Muscle of back (tissue), 11 donors: ENCODE data around the gene IPCEF1. TPM values are rescaled to one million over a fixed set of nuclear protein-coding genes. Genes with fewer than 3 reads are reported as not detected.

Source experiments
- DNase-seq, 3 donors: peaks; one replicate each; pipeline versions ENCODE4 v3.0.0 to v3.0.0-alpha.2; 2013
- polyA plus RNA-seq, 10 donors: library from polyadenylated mRNA; unstranded; fragments of 120-200 nt; gene quantifications; one replicate each; pipeline ENCODE4 v1.2.1, GENCODE V29; 2013; ENCODE audit not compliant: insufficient read length in 10 of 10

The IPCEF1 gene
- polyA plus RNA-seq, 10 donors, result 0.61 to 3.9 (median 1.1) TPM

- no peak for DNase-seq
Measured at GRCh38 chr6:154112181-154112809, 244.3 kb downstream of the IPCEF1 start.

DNA sequence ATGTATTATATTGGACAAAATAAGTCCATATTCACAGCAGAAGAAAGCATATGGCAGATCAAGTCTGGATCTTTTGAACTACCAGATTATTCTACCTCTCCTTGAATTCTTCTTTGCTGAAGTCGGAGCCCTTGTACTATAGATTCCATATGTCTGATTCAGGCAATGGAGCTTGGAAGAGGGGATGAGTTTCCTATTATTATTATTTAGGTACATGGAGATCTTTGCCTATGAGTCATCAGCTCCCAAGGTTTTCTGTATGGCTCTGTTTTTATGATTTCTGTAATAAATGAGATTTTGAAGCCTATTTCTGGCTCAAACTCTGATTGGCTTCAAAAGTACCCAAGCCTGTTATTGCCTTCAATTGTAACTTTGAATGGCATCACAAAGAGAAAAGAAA lies 245.6 kb downstream of the IPCEF1 start:
- no peak for DNase-seq

DNA sequence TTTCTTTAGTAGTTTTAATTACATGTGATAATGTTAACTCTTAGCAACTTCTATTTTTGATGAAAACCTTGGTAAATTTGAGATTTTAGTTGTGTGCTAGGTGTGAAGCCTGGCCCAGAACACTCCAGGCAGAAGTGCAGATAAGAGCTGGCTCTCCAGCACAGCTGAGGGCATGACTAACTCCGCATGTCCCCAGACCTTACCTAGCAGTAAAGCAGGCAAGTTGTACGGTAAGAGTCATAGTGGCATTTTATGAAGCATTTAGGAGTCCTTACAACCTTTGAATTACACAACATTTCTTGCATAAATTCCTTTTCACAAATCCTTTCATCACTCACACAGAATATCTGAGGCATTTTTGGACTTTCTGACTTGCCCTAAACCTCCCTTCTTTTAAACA lies 250.4 kb downstream of the IPCEF1 start:
- DNase-seq, result no peak

Other genes starting within 250 kb of the IPCEF1 start
- gene CNKSR3, start 153.9 kb upstream of the IPCEF1 start, polyA plus RNA-seq, result 10 to 100 TPM; 13.4 to 20.2 (median 17.3) TPM